Mammary epithelial cell (primary cell): ENCODE data around the gene PROB1.

ENCODE experiments used
- CTCF ChIP-seq, 2 donors: IDR thresholded peaks in 1 of 2; conservative IDR thresholded peaks in 1 of 2; 2 replicates each; pipeline ENCODE4 v1.5.1; 2011 to 2012; ENCODE audit warnings: inconsistent platforms in 2 of 2, low read length in 2 of 2, mild to moderate bottlenecking in 2 of 2, control low read depth in 1 of 2, low read depth in 1 of 2; ENCODE audit not compliant: insufficient read depth in 1 of 2; ENCODE audit errors: extremely low read depth in 1 of 2
- EZH2 ChIP-seq: IDR thresholded peaks from 2 replicates; pipeline ENCODE4 v1.6.1; 2012; ENCODE audit warnings: low read length, inconsistent platforms, borderline replicate concordance

DNA sequence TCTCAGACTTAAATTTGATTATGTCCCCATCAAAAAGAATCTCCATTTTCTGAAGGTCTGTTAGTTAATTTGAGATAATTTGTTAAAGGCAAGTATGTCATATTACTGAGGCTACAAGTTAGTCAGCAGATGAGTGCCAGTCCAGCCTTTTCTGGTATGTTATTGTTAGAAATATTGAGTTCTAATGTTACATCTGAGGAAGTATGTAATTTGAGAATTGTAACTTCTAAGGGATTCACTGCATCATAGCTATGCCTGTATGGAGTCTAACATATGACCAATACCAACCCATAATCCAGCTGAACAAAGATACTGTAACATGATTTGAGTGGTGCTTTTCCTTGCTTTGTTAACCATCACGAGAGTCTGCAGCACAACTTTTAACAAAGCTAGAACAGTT is 25.7 kb downstream of the PROB1 start:
- TF ChIP-seq CTCF (conservative IDR thresholded peaks at IDR 0.05 in 1 of 2, IDR thresholded peaks at IDR 0.05 in 1 of 2; ENCODE audit: extremely low read depth in 1 of 2, insufficient read depth in 1 of 2, low read depth in 1 of 2, low read length in 2 of 2), result no peak
- TF ChIP-seq EZH2, result no peak
